CD4-positive, alpha-beta T cell treated with Interleukin-4 for 1 hour (primary cell): ENCODE measurements around the gene GFER.
A peak's percentile ranks its signal among the peaks of the same experiment; 100 is the strongest.

Experiments used
- DNase-seq, 2 donors: peaks; one replicate each; pipeline ENCODE4 v3.0.0-alpha.2; 2020 to 2022

The GFER gene

DNA sequence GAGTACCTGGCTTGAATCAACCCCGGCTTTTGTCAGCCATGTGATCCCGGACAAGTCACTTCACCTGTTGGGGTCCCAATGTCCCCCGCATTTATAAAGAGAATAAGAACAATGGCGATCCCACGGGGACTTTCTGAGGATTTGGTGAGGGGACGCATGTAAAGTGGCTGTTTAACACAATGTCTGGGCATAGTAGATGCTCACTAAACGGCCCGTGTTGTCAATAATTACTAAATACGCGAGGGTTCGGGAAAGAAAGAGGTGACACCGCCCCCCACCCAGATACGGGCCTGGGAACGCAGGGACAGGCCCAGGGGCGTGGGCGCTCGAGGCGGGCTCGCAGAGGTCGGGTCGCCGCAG, 7.6 kb downstream of the GFER start:
- DNase-seq = no peak

GRCh38 chr16:1991948-1992703, 8.1 kb downstream of the GFER start:
- DNase-seq = peak; percentile 97 to 98

DNA sequence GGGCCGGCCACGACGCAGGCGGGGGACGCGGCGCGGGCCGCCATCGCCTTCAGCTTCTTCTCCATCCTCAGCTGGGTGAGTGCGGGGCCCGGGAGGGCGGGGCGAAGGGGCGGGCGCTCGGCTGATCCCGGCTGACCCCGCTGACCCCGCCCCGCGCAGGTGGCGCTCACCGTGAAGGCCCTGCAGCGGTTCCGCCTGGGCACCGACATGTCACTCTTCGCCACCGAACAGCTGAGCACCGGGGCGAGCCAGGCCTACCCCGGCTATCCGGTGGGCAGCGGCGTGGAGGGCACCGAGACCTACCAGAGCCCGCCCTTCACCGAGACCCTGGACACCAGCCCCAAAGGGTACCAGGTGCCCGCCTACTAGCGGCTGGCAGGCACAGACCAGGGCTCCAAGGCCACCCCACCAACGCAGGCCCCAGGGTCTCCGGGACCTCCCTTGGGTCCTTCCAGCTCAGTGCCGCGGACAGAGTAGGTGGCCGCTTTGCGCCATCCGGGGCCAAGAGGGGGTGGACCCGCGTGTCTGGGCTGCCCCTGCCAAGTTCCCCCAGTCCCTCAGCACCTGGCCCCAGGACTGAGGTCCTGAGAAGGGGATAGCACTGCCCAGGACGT, 8.8 kb downstream of the GFER start:
- DNase-seq = no peak

GRCh38 chr16:1993731-1994131, 9.7 kb downstream of the GFER start:
- DNase-seq = no peak

DNA sequence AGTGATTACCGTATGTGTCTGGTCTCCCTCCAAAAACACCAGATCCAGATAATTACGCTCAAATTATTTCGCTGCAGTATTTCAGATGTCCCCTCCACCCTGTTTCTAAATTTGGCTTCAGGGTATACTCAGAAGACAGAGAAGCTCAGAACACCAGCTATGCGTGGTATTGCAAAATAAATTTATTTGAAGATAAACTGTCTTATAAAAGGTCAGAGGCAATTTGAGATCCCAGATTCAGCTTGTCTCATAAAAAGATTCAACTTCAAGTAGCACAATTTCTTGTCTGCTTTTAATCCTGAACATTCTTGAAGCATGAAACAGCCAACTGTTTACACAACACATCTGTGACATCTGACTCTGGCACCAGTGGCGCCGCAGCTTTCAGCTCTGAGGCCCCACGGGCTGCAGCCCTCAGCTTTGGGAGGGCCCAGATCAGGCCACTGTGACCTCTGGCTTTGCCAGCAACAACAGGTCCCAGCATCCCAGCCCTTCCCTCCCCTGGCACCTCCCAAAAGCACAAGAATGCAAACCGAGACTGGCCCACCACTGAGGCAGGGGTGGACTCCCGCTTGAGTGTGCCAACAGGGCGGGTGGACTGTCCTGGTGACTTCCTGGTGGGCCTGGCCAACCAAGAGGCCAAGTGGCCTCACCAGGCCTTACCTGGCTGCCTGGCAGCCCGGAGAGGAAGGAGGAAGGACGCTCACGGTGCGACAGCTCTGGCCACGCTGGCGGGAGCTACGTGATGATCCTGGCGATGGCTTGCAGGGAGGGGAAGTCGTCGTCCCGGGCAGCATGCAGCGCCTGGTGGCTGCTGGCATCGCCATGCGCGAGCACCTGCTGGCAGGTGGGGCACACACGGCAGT, 13.7 kb downstream of the GFER start:
- no peak for DNase-seq

- no peak for DNase-seq
Observed at GRCh38 chr16:1998360-1998835, 14.4 kb downstream of the GFER start.

DNA sequence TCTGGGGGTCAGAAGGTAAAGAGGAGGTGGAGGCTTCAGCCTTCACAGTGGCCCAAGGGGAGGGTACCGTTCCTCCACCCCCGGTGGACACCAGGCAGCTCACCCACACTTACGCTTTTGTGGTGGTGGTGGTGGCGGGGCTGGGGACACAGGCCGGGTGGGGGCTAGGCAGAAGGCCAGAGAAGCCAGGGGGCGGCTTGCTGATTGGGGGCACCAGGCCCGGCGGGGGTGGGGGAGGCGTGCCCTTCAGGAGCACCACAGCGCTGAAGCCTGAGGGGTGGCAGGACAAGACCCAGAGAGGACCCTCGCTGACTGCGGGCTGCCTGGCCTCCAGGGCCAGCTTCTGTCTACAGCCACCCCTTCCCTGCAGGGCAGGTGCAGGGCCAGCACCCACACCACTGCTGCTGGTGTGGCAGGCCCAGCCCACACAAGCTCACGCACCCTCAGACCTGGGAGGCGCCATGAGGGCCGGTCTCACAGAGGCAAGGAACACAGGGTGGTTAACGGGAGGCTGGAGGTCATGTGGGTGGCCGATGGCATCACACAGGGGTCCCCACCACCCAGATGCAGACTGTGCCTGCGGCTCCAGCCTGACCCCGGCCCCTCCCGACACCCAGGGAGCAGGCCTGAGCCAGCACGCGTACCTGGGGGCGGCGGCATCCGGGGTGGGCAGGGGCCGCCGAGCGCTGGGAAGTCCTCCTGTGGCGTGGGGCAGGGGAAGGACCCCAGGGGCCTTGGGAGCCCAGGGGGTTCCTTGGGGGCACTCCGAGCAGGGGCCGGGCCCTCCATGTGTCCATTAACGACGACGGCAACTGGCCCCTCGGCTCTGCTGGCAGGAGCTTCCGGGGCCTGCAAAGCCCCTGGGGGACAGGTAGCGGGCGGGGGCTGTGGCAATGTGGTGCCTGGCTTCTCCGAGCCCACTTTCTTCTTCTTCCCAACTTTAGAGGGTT, 15.1 kb downstream of the GFER start:
- DNase-seq = no peak

GRCh38 chr16:1999866-2000514, 16.0 kb downstream of the GFER start:
- DNase-seq = no peak

- DNase-seq = no peak
Observed at GRCh38 chr16:2001035-2001434, 17.0 kb downstream of the GFER start.

DNA sequence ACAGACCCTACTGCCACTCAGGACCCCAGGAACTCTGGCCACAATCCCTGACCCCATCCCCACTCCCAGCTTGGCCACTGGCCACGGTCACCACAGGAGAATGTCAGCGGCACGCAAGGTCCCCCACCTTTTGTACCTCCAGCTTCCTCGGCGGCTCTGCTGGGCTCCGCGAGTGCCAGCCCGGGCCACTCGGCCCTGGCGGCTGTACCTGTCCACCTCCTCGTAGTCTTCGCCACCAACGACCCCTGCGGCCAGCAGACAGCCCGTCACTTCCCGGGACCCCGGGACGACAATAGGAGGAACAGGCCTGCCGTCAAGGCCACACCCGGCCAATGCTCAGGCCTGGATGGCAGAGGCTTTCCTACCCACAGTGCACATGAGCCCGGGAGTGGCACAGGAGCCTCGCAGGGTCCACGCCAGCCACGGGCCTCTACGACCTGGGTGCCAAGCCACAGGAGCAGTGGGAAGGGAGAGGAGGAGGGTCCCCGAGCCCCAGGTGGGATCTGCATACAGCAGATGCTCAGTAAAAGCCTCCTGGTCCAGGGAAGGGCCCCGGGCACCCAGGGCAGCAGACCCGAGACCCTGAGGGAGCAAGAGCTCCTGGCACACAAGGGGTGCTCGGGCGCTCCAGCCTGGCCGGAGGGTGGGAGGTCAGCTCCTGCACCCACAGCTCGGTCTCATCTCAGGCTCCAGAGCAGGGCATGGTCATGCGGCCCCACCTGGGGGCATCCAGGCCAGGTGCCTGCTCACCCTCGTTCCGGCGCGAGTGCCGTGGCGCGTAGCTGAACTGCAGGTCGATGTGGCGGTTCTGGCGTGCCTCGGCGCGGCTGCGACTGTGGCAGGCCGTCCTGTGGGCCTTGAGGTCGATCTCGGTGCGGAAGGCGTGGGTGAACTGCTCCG, 17.7 kb downstream of the GFER start:
- DNase-seq = no peak

- DNase-seq = no peak
Observed at GRCh38 chr16:2002406-2003230, 18.6 kb downstream of the GFER start.

DNA sequence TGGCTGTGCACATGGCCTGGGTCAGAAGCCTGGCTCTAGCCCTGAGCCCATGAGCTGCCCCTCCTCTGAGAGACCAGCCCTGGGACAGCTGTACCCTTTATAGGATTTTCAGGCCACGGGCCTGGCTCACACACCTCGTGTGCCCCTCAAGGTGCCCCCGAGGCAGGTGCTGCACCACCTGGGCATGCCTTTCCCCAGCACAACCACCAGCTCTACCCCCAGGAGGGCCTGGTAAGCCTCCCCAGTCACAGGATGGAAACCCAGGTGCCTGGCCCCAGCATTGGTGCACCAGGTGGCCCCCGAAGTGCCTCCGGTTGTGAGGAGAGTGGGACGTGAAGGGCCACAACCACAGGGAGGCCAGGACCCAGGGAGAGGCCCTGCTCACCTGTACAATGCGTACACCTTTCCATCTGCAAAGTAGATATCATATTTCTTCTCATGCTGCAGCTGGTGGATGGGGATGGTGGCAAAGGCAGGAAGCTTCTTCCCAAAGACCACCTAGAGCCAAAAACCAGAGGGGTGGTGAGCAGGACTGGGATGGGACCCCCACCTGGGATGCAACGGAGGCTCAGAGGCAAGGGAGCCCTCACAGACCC, 19.3 kb downstream of the GFER start:
- no peak for DNase-seq

- DNase-seq = peak; percentile 86 to 87
Observed at GRCh38 chr16:2003827-2004641, 20.0 kb downstream of the GFER start.

GRCh38 chr16:2004795-2005517, 21.0 kb downstream of the GFER start:
- DNase-seq = no peak

- DNase-seq = no peak
Observed at GRCh38 chr16:2005646-2006045, 21.7 kb downstream of the GFER start.

- DNase-seq = no peak
Observed at GRCh38 chr16:2006317-2006716, 22.3 kb downstream of the GFER start.

- DNase-seq = no peak
Observed at GRCh38 chr16:2007081-2007836, 23.3 kb downstream of the GFER start.
